ENCODE results near the gene SCYL3.

DNA sequence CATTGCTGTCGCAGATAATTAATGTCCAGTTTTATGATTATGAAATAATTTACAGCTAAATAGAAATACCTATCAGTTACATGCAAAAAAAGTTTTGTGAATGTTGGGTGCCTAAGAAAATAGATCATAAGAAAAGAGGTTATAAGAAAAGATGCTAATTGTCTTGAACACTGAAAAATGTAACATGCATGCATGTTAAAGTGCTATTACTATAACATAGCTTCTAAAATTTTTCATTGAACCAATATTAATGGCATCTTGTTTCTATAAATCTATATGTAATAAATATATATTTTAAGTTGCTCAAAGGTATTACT lies 35.5 kb upstream of the SCYL3 start:
- TF ChIP-seq POLR2A (IDR thresholded peaks at IDR 0.05; ENCODE audit: low read length) (no peak), GATA1 (IDR thresholded peaks at IDR 0.05; ENCODE audit: low read depth, low read length) (no peak)
